HEK293T (cell line): ENCODE measurements around the gene TBC1D24.

Experiments used
- CTCF ChIA-PET: fragments of 350-600 bp; formaldehyde crosslinking; extraction: SDS; loops from one replicate; lab custom pipeline; 2021; ENCODE audit warnings: antibody characterized with exemption, inconsistent platforms; lab: Yijun Ruan, JAX
- POLR2A ChIA-PET: fragments of 350-600 bp; formaldehyde crosslinking; extraction: SDS; loops from one replicate; lab custom pipeline; 2020; ENCODE audit warnings: antibody characterized with exemption, inconsistent platforms; lab: Yijun Ruan, JAX
- DNase-seq: peaks from one replicate; pipeline ENCODE4 v3.0.0; 2012; ENCODE audit warnings: mixed read lengths; ENCODE audit errors: extremely low spot score
- ARNT ChIP-seq: fragments of 450-650 bp; IDR thresholded peaks from 2 replicates; pipeline ENCODE4 v1.6.1; 2017; ENCODE audit warnings: mild to moderate bottlenecking
- BHLHE40 ChIP-seq: fragments of 450-650 bp; IDR thresholded peaks from 2 replicates; pipeline ENCODE4 v1.6.1; 2016; ENCODE audit warnings: mild to moderate bottlenecking, moderate library complexity, borderline replicate concordance
- CTBP1 ChIP-seq: fragments of 450-650 bp; IDR thresholded peaks from 2 replicates; pipeline ENCODE4 v1.6.1; 2016; ENCODE audit warnings: borderline replicate concordance
- ELF4 ChIP-seq: fragments of 450-650 bp; IDR thresholded peaks from 2 replicates; pipeline ENCODE4 v1.6.1; 2017; ENCODE audit warnings: antibody characterized with exemption
- FOXA1 ChIP-seq: fragments of 450-650 bp; IDR thresholded peaks from 2 replicates; pipeline ENCODE4 v1.6.1; 2016; ENCODE audit warnings: mild to moderate bottlenecking
- FOXK2 ChIP-seq: fragments of 450-650 bp; IDR thresholded peaks from 2 replicates; pipeline ENCODE4 v1.6.1; 2016; ENCODE audit warnings: mild to moderate bottlenecking
- FOXM1 ChIP-seq: fragments of 450-650 bp; IDR thresholded peaks from 2 replicates; pipeline ENCODE4 v1.6.1; 2017; ENCODE audit warnings: mild to moderate bottlenecking, borderline replicate concordance
- HDGF ChIP-seq: fragments of 450-650 bp; IDR thresholded peaks from 2 replicates; pipeline ENCODE4 v1.6.1; 2017; ENCODE audit warnings: antibody characterized with exemption, borderline replicate concordance
- L3MBTL2 ChIP-seq: fragments of 450-650 bp; conservative IDR thresholded peaks from 2 replicates; pipeline ENCODE4 v1.6.1; 2016; ENCODE audit warnings: mild to moderate bottlenecking
- LEF1 ChIP-seq: fragments of 450-650 bp; IDR thresholded peaks from 2 replicates; pipeline ENCODE4 v1.6.1; 2017; ENCODE audit warnings: mild to moderate bottlenecking, borderline replicate concordance
- NFRKB ChIP-seq: fragments of 450-650 bp; IDR thresholded peaks from 2 replicates; pipeline ENCODE4 v1.6.1; 2016; ENCODE audit warnings: mild to moderate bottlenecking, moderate library complexity
- PKNOX1 ChIP-seq: fragments of 450-650 bp; IDR thresholded peaks from 2 replicates; pipeline ENCODE4 v1.6.1; 2016
- SP1 ChIP-seq: fragments of 450-650 bp; IDR thresholded peaks from 2 replicates; pipeline ENCODE4 v1.6.1; 2017
- SUZ12 ChIP-seq: fragments of 450-650 bp; IDR thresholded peaks from 2 replicates; pipeline ENCODE4 v1.6.1; 2016; ENCODE audit warnings: mild to moderate bottlenecking
- TARDBP ChIP-seq: fragments of 450-650 bp; IDR thresholded peaks from 2 replicates; pipeline ENCODE4 v1.6.1; 2016
- ZNF384 ChIP-seq: fragments of 450-650 bp; IDR thresholded peaks from 2 replicates; pipeline ENCODE4 v1.6.1; 2016

Gene TBC1D24

GRCh38 chr16:2495041-2495440 is 20.1 kb downstream of the TBC1D24 start:
- no peak for TF ChIP-seq ARNT
- no peak for TF ChIP-seq CTBP1
- no peak for TF ChIP-seq SUZ12
- TF ChIP-seq ZNF384: no peak
- TF ChIP-seq TARDBP: no peak
- no peak for TF ChIP-seq ELF4
- no peak for TF ChIP-seq FOXA1
- TF ChIP-seq SP1: no peak
- TF ChIP-seq LEF1: no peak
- TF ChIP-seq FOXK2: no peak
- TF ChIP-seq L3MBTL2: no peak
- TF ChIP-seq PKNOX1: no peak
- TF ChIP-seq HDGF: no peak
- no peak for TF ChIP-seq NFRKB
- TF ChIP-seq FOXM1: no peak
- TF ChIP-seq BHLHE40: no peak
- CTCF ChIA-PET: no interaction called here
- DNase-seq: no peak
- POLR2A ChIA-PET: no interaction called here

DNA sequence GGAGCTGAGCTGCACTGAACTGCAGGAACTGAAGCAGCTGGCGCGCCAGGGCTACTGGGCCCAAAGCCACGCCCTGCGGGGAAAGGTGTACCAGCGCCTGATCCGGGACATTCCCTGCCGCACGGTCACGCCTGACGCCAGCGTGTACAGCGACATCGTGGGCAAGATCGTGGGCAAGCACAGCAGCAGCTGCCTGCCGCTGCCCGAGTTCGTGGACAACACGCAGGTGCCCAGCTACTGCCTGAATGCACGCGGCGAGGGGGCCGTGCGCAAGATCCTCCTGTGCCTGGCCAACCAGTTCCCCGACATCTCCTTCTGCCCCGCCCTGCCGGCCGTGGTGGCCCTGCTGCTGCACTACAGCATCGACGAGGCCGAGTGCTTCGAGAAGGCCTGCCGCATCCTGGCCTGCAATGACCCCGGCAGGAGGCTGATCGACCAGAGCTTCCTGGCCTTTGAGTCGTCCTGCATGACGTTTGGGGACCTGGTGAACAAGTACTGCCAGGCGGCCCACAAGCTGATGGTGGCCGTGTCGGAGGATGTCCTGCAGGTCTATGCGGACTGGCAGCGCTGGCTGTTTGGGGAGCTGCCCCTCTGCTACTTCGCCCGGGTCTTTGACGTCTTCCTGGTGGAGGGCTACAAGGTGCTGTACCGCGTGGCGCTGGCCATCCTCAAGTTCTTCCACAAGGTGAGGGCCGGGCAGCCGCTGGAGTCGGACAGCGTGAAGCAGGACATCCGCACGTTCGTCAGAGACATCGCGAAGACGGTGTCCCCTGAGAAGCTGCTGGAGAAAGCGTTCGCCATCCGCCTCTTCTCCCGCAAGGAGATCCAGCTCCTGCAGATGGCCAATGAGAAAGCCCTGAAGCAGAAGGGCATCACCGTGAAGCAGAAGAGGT is 21.5 kb downstream of the TBC1D24 start:
- no peak for DNase-seq
- TF ChIP-seq FOXA1: no peak
- TF ChIP-seq SP1: no peak
- no peak for TF ChIP-seq SUZ12
- no peak for TF ChIP-seq CTBP1
- TF ChIP-seq ELF4: no peak
- TF ChIP-seq LEF1: no peak
- no peak for TF ChIP-seq HDGF
- TF ChIP-seq ZNF384: no peak
- TF ChIP-seq ARNT: no peak
- TF ChIP-seq BHLHE40: no peak
- TF ChIP-seq NFRKB: no peak
- TF ChIP-seq TARDBP: no peak
- TF ChIP-seq FOXK2: no peak
- no peak for TF ChIP-seq L3MBTL2
- no peak for TF ChIP-seq FOXM1
- no peak for TF ChIP-seq PKNOX1
- ChIA-PET POLR2A (interaction anchor here (1.3 kb wide), 1 partner anchor 22 kb away, joined by 5 read pairs; the partner anchor contains the start of gene TBC1D24), CTCF (no interaction called here)

DNA sequence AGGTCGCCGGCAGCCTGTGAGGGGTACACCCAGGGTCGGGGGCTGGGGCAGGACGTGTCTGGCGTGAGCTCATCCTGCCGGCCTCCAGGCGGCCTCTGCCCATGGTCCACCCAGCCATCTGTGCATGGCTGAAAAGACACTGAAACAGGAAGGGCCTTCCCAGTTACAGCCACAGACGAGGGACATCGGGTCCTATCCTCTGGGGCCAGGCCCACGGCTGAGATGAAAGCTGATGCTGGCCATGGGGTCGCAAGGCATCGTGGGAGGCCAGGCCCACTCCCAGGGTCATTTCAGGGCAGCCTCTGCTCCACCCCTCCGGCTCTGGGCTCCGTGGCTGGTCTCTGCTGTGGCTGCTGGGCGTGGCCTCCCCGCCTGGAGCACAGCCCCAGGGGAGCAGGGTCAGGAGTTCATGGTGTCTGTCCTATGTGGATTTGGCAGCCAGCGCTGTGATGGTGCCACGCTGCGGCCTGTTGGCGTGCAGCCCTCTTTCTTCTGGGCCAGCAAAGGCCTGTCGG is 22.2 kb downstream of the TBC1D24 start:
- no peak for DNase-seq
- ChIA-PET CTCF (no interaction called here), POLR2A (interaction anchor here (1.3 kb wide), 1 partner anchor 22 kb away, joined by 5 read pairs; the partner anchor contains the start of gene TBC1D24)
- no peak for TF ChIP-seq FOXK2
- TF ChIP-seq CTBP1: no peak
- TF ChIP-seq L3MBTL2: no peak
- no peak for TF ChIP-seq NFRKB
- no peak for TF ChIP-seq PKNOX1
- no peak for TF ChIP-seq ZNF384
- no peak for TF ChIP-seq LEF1
- TF ChIP-seq SP1: no peak
- no peak for TF ChIP-seq ELF4
- no peak for TF ChIP-seq ARNT
- no peak for TF ChIP-seq FOXM1
- TF ChIP-seq SUZ12: no peak
- TF ChIP-seq FOXA1: no peak
- no peak for TF ChIP-seq TARDBP
- no peak for TF ChIP-seq BHLHE40
- no peak for TF ChIP-seq HDGF

DNA sequence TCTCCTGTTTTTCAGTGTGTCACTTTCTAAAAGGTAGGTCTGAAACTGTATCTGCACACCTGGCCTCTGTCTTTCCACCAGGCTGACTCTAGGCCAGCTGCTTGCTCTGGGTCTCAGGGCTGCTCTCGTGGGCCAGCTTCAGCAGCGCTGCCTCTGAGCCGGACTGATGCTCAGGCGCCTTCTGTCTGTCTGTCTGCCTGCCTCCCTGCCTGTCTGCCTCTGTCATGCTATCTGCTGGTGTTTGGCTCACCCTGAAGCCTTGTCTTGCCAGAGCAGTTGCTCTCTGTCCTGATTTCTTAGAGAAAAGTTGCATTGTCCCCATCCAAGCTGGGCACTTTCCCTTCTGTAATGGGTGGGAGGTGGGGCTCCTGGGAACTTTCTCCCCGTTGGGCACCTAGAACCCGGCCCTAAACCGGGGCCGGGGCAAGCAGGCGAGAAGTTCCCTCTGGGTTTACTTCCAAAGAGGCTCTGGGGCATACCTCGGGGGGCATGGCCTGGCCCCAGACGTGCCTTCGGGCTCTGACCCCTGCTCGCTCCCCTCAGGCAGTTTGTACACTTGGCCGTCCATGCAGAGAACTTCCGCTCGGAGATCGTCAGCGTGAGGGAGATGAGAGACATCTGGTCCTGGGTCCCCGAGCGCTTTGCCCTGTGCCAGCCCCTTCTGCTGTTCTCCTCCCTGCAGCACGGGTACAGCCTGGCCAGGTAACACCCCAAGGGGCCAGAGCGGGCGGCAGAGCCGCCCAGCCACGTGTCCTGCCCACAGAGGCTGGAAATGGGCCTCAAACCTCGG is 23.0 kb downstream of the TBC1D24 start:
- no peak for DNase-seq
- ChIA-PET POLR2A (no interaction called here), CTCF (no interaction called here)
- no peak for TF ChIP-seq SP1

GRCh38 chr16:2498531-2499253 is 23.8 kb downstream of the TBC1D24 start:
- no peak for TF ChIP-seq SUZ12
- no peak for TF ChIP-seq FOXK2
- POLR2A ChIA-PET: interaction anchor here (1.2 kb wide), 1 partner anchor 29 kb away, joined by 3 read pairs; no protein-coding TSS in a partner anchor
- CTCF ChIA-PET: no interaction called here
- DNase-seq: no peak
